HG02610 (cell line): ENCODE results near the gene MBOAT1.
A peak's percentile ranks its signal among the peaks of the same experiment; 100 is the strongest.
"Not testable (repeated sequence)": the region's sequence is repeated elsewhere in the genome, so short reads cannot be mapped to it uniquely, and the experiment has no call there.

ENCODE experiments used
- ATAC-seq: cut with Tn5 transposase; IDR thresholded peaks from one replicate; pipeline ENCODE4 v1.9.1; 2021; ENCODE audit warnings: mild to moderate bottlenecking, moderate library complexity; ENCODE audit not compliant: unreplicated experiment

Gene MBOAT1

GRCh38 chr6:20173833-20174792 lies 38.2 kb downstream of the MBOAT1 start:
- ATAC-seq: peak; percentile 74

GRCh38 chr6:20172842-20173456 lies 39.3 kb downstream of the MBOAT1 start:
- ATAC-seq: no peak

- no peak for ATAC-seq
These were observed 41.7 kb downstream of the MBOAT1 start for GRCh38 chr6:20170455-20171148.

DNA sequence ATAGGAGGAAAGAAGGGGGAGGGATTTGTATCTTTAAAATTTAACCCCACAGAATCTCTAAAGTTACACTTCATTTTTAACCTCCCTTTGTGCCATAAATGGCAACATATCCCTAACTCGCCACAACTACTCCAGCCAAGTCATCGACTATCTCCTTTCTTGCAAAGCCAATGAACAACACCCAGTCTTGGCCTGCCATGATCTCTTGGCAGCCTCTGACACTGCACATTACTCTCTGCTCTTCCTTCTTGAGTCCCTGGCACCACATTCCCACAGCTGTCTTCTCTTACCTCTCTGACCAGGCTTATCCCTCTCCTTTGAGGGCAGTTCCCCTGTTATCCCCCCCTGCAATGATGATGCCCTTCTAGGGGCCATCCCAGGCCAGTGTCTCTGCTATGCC lies 42.5 kb downstream of the MBOAT1 start:
- ATAC-seq: no peak

DNA sequence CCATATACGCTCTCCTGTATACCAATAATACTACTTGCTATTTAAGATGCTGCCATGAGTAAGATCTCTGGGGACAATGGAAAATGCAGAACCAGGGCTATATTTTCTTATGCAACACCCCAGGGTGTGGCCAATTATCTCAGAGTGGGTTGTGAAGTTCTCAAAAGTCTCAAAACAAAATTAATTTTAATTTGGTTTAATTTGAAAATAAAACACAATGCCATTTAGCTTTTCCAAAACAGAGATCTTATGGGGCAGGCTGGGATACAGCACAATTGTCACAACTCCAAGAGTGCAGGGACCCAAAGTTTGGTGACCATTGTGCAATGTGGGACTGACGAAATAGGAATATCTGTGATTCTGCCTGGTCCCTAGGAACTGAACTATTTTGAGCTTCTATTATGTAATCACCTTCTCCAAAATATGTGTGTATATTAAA lies 43.1 kb downstream of the MBOAT1 start:
- no peak for ATAC-seq

- ATAC-seq: no peak
These were observed 43.6 kb downstream of the MBOAT1 start for GRCh38 chr6:20168690-20169089.

DNA sequence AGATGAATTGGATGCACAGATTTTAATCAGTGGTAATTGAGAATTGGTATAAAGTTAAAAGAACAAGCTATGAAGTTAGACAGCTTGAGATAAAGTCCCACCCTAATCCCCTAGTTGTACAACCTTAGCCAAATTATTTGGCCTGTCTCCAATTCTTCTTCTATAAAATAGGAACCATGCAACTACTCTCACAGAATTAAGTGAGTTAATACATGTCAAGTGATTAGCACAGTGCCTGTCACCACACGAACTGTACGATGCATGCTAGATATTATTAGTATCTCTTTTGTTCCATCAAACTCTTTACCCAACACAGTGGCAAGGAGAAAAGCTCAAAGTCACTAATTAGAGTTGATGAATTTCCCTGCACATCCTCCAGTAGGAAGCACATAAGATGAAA lies 44.7 kb downstream of the MBOAT1 start:
- no peak for ATAC-seq

DNA sequence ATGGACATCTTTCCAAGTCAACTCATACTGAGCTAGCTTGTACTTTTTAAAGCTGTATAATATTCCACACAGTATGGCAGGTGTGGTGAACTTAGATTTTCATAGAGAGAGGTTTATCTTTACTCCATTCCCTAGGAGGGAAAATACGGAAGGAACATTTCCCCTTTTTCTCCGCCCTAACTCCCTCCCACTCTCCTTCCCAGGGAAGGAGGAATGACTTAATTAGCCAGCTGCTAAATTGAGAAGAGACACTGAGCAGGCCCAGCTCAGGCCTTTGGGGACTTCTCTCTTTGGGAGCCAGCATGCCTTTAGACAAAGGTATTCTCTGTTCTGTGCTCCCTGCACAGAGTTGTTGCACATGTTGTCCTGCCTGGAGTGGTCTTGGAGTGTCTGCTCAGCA lies 46.1 kb downstream of the MBOAT1 start:
- ATAC-seq: no peak

DNA sequence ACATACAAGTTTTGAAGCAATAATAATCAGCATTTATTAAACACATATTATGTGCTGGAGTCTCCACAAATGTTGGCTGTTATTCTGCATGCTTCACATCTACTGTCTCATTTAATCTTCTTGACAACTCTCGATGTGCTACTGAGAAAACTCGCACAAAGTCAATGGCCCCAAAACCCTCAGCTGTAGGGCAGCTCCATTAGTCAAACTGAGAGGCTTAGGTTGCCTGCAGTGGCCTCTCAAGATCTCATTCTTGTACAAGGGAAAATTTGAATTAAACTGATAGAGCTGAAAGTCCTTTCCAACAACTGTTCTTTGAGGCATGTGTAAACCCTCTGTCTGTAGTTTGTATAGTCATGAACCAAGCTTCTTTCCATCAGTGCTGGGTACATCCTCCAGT lies 49.8 kb downstream of the MBOAT1 start:
- ATAC-seq: peak; percentile 62

DNA sequence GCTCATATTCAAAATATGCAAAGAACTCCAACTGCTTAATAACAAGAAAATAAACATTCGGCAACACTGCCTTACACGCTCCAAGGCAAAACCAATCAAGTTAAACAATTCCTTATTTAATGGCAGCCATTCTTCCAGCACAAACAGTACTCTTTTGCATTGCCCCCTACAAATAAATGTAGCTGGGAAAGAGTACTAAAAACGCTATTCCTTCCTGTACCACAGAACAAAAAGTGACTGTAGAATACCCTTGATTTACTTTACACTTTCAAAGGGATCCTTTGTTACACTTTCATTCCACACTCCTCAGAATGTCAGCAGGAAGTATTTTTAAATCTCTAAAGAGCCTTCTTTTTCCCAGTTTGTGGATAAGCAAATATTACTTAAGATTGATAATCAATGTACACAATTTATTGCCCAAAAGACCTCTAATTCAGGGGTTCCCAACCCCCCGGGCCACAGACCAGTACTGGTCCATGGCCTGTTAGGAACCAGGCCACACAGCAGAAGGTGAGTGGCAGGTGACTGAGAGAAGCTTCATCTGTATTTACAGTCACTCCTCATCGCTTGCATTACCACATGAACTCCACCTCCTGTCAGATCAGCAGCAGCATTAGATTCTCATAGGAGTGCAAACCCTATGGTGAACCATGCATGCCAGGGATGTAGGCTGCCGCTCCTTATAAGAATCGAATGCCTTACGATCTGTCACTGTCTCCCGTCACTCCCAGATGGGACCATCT lies 51.6 kb downstream of the MBOAT1 start:
- no peak for ATAC-seq

- no peak for ATAC-seq
These were observed 52.3 kb downstream of the MBOAT1 start for GRCh38 chr6:20159781-20160540.

DNA sequence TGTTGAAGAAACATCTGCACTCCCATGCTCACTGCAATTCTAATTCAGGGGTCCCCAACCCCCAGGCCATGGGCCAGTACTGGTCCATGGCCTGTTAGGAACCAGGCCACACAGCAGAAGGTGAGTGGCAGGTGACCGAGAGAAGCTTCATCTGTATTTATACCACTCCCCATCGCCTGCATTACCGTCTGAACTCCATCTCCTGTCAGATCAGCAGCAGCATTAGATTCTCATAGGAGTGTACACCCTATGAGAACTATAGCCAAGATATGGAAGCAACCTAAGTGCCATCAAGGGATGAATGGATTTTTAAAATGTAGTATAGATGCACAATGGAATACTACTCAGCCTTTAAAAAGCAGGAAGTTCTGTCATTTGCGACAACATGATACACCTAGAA lies 53.2 kb downstream of the MBOAT1 start:
- ATAC-seq: no peak

GRCh38 chr6:20158676-20159075 lies 53.6 kb downstream of the MBOAT1 start:
- ATAC-seq: no peak

DNA sequence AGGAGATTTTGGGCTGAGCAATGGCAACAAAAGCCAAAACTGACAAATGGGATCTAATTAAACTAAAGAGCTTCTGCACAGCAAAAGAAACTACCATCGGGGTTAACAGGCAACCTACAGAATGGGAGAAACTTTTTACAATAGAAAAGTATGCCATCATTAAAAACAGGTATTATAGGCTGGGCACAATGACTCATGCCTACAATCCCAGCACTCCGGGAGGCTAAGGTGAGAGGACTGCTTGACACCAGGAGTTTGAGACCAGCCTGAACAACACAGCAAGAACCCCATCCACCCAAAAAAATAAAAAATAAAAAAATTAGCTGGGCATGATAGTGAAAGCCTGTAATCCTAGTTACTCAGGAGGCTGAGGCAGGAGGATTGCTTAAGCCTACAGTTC lies 55.4 kb downstream of the MBOAT1 start:
- ATAC-seq: no peak

DNA sequence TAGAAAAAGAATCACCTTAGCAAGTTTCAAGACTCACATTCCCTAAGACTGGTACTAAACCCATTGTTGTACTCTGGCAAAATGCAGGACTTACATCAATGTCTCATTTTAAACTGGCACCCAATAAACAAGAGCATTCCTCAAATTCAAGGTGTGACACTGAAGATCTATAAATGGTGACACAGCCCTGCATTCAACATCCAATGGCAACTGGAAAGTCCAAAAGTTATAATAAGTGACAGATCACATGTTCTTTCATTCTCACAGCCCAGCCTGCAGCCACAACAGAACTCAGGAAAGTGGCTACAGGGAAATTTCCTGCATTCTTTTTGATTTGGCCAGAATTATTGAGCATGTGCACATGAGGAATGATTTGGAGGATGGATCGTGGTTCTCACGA lies 57.5 kb downstream of the MBOAT1 start:
- ATAC-seq: no peak

DNA sequence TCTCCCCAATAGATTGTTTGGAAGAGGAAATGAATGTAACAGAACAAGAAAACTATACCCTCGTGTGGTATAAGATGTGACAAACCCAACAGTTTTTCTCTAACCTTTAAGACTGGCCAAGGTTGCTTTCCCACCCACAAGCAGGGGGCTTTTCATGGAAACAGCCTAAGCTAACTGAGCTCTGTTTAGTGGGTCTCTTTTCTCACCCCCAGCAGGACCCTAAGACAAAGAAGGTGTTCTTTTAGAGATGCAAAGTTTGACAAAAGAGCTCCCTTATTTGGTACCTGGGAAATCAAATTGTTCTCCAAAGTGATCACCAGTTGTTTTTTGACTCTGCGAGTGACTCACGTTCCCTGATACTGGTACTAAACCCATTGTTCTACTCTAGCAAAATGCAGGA lies 59.1 kb downstream of the MBOAT1 start:
- no peak for ATAC-seq

GRCh38 chr6:20148433-20148832 lies 63.8 kb downstream of the MBOAT1 start:
- no peak for ATAC-seq

- no peak for ATAC-seq
These were observed 64.8 kb downstream of the MBOAT1 start for GRCh38 chr6:20147469-20147868.

GRCh38 chr6:20146831-20147230 lies 65.4 kb downstream of the MBOAT1 start:
- not testable (repeated sequence) for ATAC-seq

DNA sequence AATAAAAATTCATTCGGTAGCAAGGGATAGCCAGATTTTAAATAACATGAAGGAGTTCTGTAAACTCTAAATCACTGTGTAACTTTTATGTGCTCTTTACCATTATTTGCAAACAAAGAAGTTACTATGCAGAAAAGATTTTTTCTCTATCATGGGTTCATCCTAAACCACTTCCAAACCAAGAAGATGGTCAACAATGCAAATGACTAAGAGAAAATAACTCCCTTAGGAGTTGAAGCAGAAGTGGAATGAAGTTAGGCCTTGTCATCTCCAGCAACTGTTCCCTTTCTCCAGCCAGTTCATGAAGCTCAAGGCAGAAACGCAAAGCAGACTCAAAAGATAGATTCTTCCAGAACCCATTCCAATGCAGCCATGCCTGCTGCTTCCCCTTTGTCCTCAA lies 66.0 kb downstream of the MBOAT1 start:
- ATAC-seq: no peak
